Ishikawa (cell line): ENCODE measurements around the gene TP53BP2.

ENCODE experiments used
- CREB1 ChIP-seq: IDR thresholded peaks from 2 replicates; pipeline ENCODE4 v1.6.1; 2012; ENCODE audit warnings: low read depth
- EGR1 ChIP-seq: IDR thresholded peaks from 2 replicates; pipeline ENCODE4 v1.6.1; 2012
- EP300 ChIP-seq: IDR thresholded peaks from 2 replicates; pipeline ENCODE4 v1.6.1; 2012; ENCODE audit warnings: borderline replicate concordance
- MAX ChIP-seq: IDR thresholded peaks from 2 replicates; pipeline ENCODE4 v1.6.1; 2012
- TAF1 ChIP-seq: IDR thresholded peaks from 2 replicates; pipeline ENCODE4 v1.6.1; 2012; ENCODE audit warnings: low read depth, mild to moderate bottlenecking
- TEAD4 ChIP-seq: IDR thresholded peaks from 2 replicates; pipeline ENCODE4 v1.6.1; 2012
- YY1 ChIP-seq: IDR thresholded peaks from 2 replicates; pipeline ENCODE4 v1.6.1; 2012; ENCODE audit warnings: low read depth

- no peak for TF ChIP-seq TEAD4
- TF ChIP-seq TAF1: no peak
- TF ChIP-seq EP300: no peak
- TF ChIP-seq YY1: no peak
- no peak for TF ChIP-seq MAX
- TF ChIP-seq CREB1: no peak
- no peak for TF ChIP-seq EGR1
Measured at GRCh38 chr1:223776826-223777454, 68.8 kb downstream of the TP53BP2 start.
